Measurements from ENCODE around the gene FAM171A2. TPM values are rescaled to one million over a fixed set of nuclear protein-coding genes. Genes with fewer than 3 reads are reported as not detected.

The FAM171A2 gene
- total and polyA plus RNA-seq, 2 of the 8 experiments (the other 6 are each of a cell fraction or from before 2014, with no cell fraction given), result 21.9 to 24.1 TPM

GRCh38 chr17:44314524-44314868, 49.2 kb downstream of the FAM171A2 start (continued):
- TF ChIP-seq CHD7 (IDR thresholded peaks at IDR 0.05; ENCODE audit: insufficient replicate concordance, low read length) (no peak), ZNF274 (IDR thresholded peaks at IDR 0.05; ENCODE audit: borderline replicate concordance, extremely low read depth, low read length) (no peak), CTCF (IDR thresholded peaks at IDR 0.05; ENCODE audit: control extremely low read depth in 1 of 3, insufficient read depth in 1 of 3, low read depth in 1 of 3, low read length in 3 of 3) (no peak), E2F6 (IDR thresholded peaks at IDR 0.05) (no peak), KDM1A (IDR thresholded peaks at IDR 0.05; ENCODE audit: borderline replicate concordance, low read length) (no peak), MAFK (IDR thresholded peaks at IDR 0.05; ENCODE audit: low read depth, low read length) (no peak), SRF (IDR thresholded peaks at IDR 0.05; ENCODE audit: low read depth, low read length) (no peak), EP300 (IDR thresholded peaks at IDR 0.05; ENCODE audit: borderline replicate concordance in 1 of 2, low read depth in 2 of 2, low read length in 2 of 2) (no peak)

Measured in H1 (cell line).